Measurements from ENCODE around the gene CIDEC.
A peak's percentile ranks its signal among the peaks of the same experiment; 100 is the strongest.

CIDEC gene

GRCh38 chr3:9846931-9847488 is 33.0 kb downstream of the CIDEC start:
- no peak for FAIRE-seq
- DNase-seq (ENCODE audit: insufficient read length, low spot score) = no peak
- no peak for TF ChIP-seq POLR2A (IDR thresholded peaks at IDR 0.05; ENCODE audit: low read depth, low read length)

DNA sequence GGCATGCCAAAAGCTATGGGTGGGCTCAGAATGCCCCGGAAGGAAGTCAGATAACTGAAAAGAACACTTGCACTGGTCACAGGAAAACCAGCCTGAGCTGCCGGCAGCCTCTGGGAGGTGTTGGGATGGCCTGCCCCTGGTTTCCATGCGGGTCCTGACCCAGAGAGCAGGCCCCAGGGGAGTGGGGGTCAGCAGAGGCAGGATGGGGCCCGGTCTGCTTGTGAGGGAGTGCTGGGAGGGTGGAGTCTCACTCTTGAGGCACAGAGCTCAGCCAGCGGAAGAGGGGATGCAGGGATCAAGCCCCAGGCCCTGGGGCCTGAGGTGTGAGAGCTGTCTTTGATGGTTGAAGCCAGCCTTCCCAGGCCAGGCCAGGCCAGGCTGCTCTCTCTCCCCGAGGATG is 33.8 kb downstream of the CIDEC start:
- TF ChIP-seq POLR2A (IDR thresholded peaks at IDR 0.05; ENCODE audit: low read depth, low read length) = no peak
- no peak for DNase-seq (ENCODE audit: insufficient read length, low spot score)
- no peak for FAIRE-seq

GRCh38 chr3:9843715-9844438 is 36.2 kb downstream of the CIDEC start, which contains the start of gene RPUSD3:
RPUSD3 (minus strand) TSS chr3:9844008; CDS start chr3:9843990, 18 bp downstream.
- DNase-seq (ENCODE audit: insufficient read length, low spot score) (peak; percentile 93), FAIRE-seq (peak; percentile 36)
- peak; percentile 88 for TF ChIP-seq POLR2A (IDR thresholded peaks at IDR 0.05; ENCODE audit: low read depth, low read length)

DNA sequence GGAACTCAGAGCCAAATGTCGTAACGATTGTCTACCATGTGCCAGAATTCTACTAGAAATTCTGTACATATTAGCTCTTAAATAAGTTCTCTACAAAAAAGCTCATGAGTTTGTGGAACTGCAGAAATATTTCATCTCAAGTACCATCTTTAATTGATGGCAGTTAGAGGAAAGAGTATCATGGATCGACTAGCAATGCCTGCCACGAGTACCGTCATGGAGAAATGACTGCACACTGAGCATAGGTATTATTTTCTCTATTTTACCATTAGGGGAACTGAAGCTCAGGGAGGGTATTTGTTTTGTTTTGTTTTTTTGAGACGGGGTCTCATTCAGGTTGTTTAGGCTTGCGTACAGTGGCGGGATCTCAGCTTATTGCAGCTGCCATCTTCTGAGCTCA is 39.0 kb downstream of the CIDEC start:
- no peak for TF ChIP-seq POLR2A (IDR thresholded peaks at IDR 0.05; ENCODE audit: low read depth, low read length)
- FAIRE-seq (no peak), DNase-seq (ENCODE audit: insufficient read length, low spot score) (no peak)

- DNase-seq (ENCODE audit: insufficient read length, low spot score) = no peak
- no peak for FAIRE-seq
- TF ChIP-seq POLR2A (IDR thresholded peaks at IDR 0.05; ENCODE audit: low read depth, low read length) = no peak
These were observed 41.2 kb downstream of the CIDEC start for GRCh38 chr3:9838856-9839255.

- TF ChIP-seq POLR2A (IDR thresholded peaks at IDR 0.05; ENCODE audit: low read depth, low read length) = no peak
- DNase-seq (ENCODE audit: insufficient read length, low spot score) = no peak
- no peak for FAIRE-seq
These were observed 42.1 kb downstream of the CIDEC start for GRCh38 chr3:9837701-9838582.

DNA sequence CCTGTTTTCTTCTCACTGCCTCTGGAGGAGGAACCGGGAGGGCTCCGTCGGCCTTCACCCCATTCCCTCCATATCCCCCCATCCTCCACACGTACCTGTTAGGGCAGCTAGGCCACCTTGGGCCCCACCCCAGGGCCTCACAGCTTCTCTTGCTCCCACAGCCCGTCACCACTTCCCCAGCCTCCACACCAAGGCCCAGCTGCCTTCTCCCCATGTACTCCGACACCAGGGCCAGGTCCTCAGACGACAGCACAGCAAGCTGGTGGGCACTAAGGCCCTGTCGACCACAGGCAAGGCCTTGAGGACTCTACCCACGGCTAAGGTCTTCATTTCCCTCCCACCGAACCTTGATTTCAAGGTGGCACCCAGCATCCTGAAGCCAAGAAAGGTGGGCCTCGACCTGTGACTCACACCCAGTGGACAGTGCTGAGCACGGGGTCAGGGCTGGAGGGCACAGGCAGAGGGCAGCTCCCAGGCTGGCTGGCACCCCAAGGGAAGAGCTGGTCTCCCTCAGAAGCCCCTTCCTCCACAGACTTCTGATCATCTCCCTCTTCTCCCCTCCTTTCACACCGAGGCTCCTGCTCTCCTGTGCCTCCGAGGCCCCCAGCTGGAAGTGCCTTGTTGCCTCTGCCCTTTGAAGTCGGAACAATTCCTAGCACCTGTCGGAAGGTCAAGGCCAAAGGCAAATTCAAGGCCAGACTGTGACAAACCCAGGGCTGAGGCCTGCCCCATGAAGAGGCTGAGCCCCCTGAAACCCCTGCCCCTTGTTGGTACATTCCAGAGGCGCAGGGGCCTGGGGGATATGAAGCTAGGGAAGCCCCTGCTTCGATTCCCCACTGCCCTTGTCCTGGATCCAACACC is 45.3 kb downstream of the CIDEC start:
- FAIRE-seq = no peak
- no peak for DNase-seq (ENCODE audit: insufficient read length, low spot score)
- no peak for TF ChIP-seq POLR2A (IDR thresholded peaks at IDR 0.05; ENCODE audit: low read depth, low read length)

- no peak for DNase-seq (ENCODE audit: insufficient read length, low spot score)
- no peak for FAIRE-seq
- TF ChIP-seq POLR2A (IDR thresholded peaks at IDR 0.05; ENCODE audit: low read depth, low read length) = no peak
These were observed 47.0 kb downstream of the CIDEC start for GRCh38 chr3:9833078-9833477.

DNA sequence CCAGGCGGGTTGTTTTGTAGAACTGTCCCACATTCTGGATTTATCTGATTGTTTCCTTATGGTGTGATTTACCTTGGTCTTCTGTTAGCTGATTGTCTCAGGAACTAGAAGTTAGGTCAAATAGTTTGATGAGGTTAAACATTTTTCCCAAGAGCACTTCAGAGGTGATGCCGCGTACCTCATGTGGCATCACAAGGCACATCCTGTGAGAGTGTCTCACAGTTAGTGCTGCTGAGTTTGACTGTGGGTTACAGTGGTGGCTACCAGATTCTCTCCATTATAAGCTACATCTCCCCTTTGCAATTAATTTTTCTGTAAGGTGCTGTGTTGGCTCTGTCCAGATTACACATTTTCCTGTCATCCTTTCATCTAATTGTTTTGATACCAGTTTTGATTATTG is 48.8 kb downstream of the CIDEC start:
- TF ChIP-seq POLR2A (IDR thresholded peaks at IDR 0.05; ENCODE audit: low read depth, low read length) = no peak
- FAIRE-seq = no peak
- DNase-seq (ENCODE audit: insufficient read length, low spot score) = no peak

DNA sequence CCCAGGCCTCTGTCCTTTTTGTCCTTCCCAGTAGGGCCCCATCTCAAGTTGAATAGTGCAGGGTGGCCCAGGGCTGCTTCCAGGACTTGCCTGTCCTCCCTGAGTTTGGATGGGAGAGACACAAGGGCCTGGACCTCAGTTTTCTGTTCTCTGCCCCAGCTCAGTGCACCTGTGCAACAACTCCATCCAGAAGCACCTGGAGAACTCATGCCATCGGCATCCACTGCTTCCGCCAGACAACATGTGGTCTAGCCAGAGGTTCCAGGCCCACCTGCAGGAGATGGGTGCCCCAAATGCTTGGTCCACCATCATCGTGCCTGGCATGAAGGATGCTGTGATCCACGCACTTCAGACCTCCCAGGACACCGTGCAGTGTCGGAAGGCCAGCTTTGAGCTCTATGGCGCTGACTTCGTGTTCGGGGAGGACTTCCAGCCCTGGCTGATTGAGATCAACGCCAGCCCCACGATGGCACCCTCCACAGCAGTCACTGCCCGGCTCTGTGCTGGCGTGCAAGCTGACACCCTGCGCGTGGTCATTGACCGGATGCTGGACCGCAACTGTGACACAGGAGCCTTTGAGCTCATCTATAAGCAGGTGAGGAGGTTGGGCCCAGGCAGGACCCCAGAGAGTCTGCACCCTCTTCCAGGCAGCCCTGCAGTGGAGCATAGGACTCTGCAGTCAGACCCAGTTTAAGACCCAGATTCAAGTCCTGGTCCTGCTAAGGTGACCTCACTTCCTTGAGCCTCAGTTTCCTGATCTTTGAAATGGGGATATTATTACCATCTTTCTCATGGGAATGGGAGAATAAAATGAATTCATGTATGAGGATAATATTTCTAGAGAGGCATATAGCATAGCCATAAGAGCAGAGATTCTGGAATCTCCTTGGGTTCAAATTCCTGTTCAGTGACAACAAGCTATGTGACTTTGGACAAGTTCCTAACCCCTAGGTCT is 51.0 kb downstream of the CIDEC start:
- no peak for FAIRE-seq
- no peak for DNase-seq (ENCODE audit: insufficient read length, low spot score)
- TF ChIP-seq POLR2A (IDR thresholded peaks at IDR 0.05; ENCODE audit: low read depth, low read length) = no peak

GRCh38 chr3:9826815-9827573 is 53.1 kb downstream of the CIDEC start:
- DNase-seq (ENCODE audit: insufficient read length, low spot score) = no peak
- no peak for FAIRE-seq
- no peak for TF ChIP-seq POLR2A (IDR thresholded peaks at IDR 0.05; ENCODE audit: low read depth, low read length)
